Mesenchymal stem cell (in vitro differentiated cells and primary cell): ENCODE results near the gene USP35.

ENCODE experiments used
- DNase-seq: peaks from one replicate; pipeline ENCODE4 v3.0.0-alpha.2; 2013
- H2AFZ ChIP-seq: one replicate; pipeline ENCODE4 v1.6.1; 2013; ENCODE audit warnings: low read depth, mild to moderate bottlenecking, control low read depth, inconsistent platforms, low read length, moderate library complexity
- H2AK5ac ChIP-seq: 2 replicates; pipeline ENCODE4 v1.6.1; 2013; ENCODE audit warnings: low read length, moderate library complexity, mild to moderate bottlenecking, inconsistent platforms; ENCODE audit not compliant: severe bottlenecking
- H2BK120ac ChIP-seq: one replicate; pipeline ENCODE4 v1.6.1; 2013; ENCODE audit warnings: low read depth, mild to moderate bottlenecking, inconsistent platforms, low read length, moderate library complexity
- H2BK12ac ChIP-seq, 2 experiments: one replicate each; pipeline ENCODE4 v1.6.1; 2013; ENCODE audit warnings: inconsistent platforms in 2 of 2, low read length in 2 of 2, mild to moderate bottlenecking in 2 of 2, moderate library complexity in 2 of 2, control low read depth in 1 of 2
- H2BK15ac ChIP-seq: one replicate; pipeline ENCODE4 v1.6.1; 2013; ENCODE audit warnings: mild to moderate bottlenecking, low read depth, inconsistent platforms; ENCODE audit not compliant: poor library complexity, severe bottlenecking
- H2BK5ac ChIP-seq: 2 replicates; pipeline ENCODE4 v1.6.1; 2013; ENCODE audit warnings: low read depth, mild to moderate bottlenecking, low read length, control low read depth, inconsistent platforms; ENCODE audit not compliant: poor library complexity, severe bottlenecking
- H3K14ac ChIP-seq, 2 experiments: one replicate each; pipeline ENCODE4 v1.6.1; 2013; ENCODE audit warnings: inconsistent platforms in 2 of 2, low read length in 2 of 2, control low read depth in 1 of 2, mild to moderate bottlenecking in 1 of 2, moderate library complexity in 1 of 2
- H3K18ac ChIP-seq, 2 experiments: one replicate each; pipeline ENCODE4 v1.6.1; 2013; ENCODE audit warnings: inconsistent platforms in 2 of 2, low read length in 2 of 2, control low read depth in 1 of 2, low read depth in 1 of 2, mild to moderate bottlenecking in 1 of 2
- H3K23ac ChIP-seq, 2 experiments: one replicate each; pipeline ENCODE4 v1.6.1; 2013; ENCODE audit warnings: inconsistent platforms in 2 of 2, low read length in 2 of 2, mild to moderate bottlenecking in 2 of 2, moderate library complexity in 2 of 2, control low read depth in 1 of 2
- H3K27ac ChIP-seq: 2 replicates; pipeline ENCODE4 v1.5.1; 2013; ENCODE audit warnings: mild to moderate bottlenecking, moderate library complexity, low read length, control low read depth, inconsistent platforms; ENCODE audit not compliant: poor library complexity, severe bottlenecking
- H3K27me3 ChIP-seq, 2 experiments: 2 replicates each; pipeline versions ENCODE4 v1.6.1 to v1.7.0; 2013; ENCODE audit warnings: low read length in 2 of 2, mild to moderate bottlenecking in 2 of 2, moderate library complexity in 2 of 2, control low read depth in 1 of 2, inconsistent platforms in 1 of 2; ENCODE audit not compliant: control insufficient read depth in 1 of 2, insufficient read depth in 1 of 2
- H3K36me3 ChIP-seq, 2 experiments: 2 replicates each; pipeline versions ENCODE4 v1.6.1 to v1.7.0; 2013; ENCODE audit warnings: low read length in 2 of 2, control low read depth in 1 of 2, inconsistent platforms in 1 of 2, low read depth in 1 of 2, mild to moderate bottlenecking in 1 of 2; ENCODE audit not compliant: insufficient read depth in 2 of 2, control insufficient read depth in 1 of 2
- H3K4ac ChIP-seq, 2 experiments: one replicate each; pipeline ENCODE4 v1.6.1; 2013; ENCODE audit warnings: inconsistent platforms in 2 of 2, low read length in 2 of 2, mild to moderate bottlenecking in 2 of 2, moderate library complexity in 2 of 2, control low read depth in 1 of 2, low read depth in 1 of 2
- H3K4me1 ChIP-seq: 2 replicates; pipeline ENCODE4 v1.6.1; 2013; ENCODE audit warnings: low read depth, low read length, control low read depth; ENCODE audit not compliant: control insufficient read depth, insufficient read depth
- H3K4me2 ChIP-seq: 2 replicates; pipeline ENCODE4 v1.6.1; 2013; ENCODE audit warnings: low read length, mild to moderate bottlenecking, inconsistent platforms; ENCODE audit not compliant: poor library complexity, severe bottlenecking
- H3K4me3 ChIP-seq, 2 experiments: 2 replicates each; pipeline versions ENCODE4 v1.5.1 to v1.7.0; 2013; ENCODE audit warnings: low read length in 2 of 2, mild to moderate bottlenecking in 2 of 2, control low read depth in 1 of 2, low read depth in 1 of 2; ENCODE audit not compliant: insufficient read depth in 1 of 2
- H3K79me1 ChIP-seq: replicated peaks from 2 replicates; pipeline ENCODE4 v1.6.1; 2013; ENCODE audit warnings: mild to moderate bottlenecking, control low read depth, low read length, inconsistent platforms; ENCODE audit not compliant: poor library complexity, severe bottlenecking
- H3K9ac ChIP-seq: 2 replicates; pipeline ENCODE4 v1.7.0; 2013; ENCODE audit warnings: mild to moderate bottlenecking, low read length, moderate library complexity
- H3K9me3 ChIP-seq: 2 replicates; pipeline ENCODE4 v1.7.0; 2013; ENCODE audit warnings: mild to moderate bottlenecking, low read length; ENCODE audit not compliant: control insufficient read depth
- H4K8ac ChIP-seq: one replicate; pipeline ENCODE4 v1.6.1; 2013; ENCODE audit warnings: inconsistent platforms, mild to moderate bottlenecking, low read length, moderate library complexity
- H4K91ac ChIP-seq: one replicate; pipeline ENCODE4 v1.6.1; 2013; ENCODE audit warnings: mild to moderate bottlenecking, low read length, inconsistent platforms
- WGBS: methylation state at CpG from one replicate; pipeline ENCODE4 v1.1.7; 2013; ENCODE audit warnings: mixed read lengths; 5-methylcytosine and 5-hydroxymethylcytosine counted together

USP35 gene

GRCh38 chr11:78187366-78188285, 1.1 kb upstream of the USP35 start:
- Histone ChIP-seq H3K4me2 (peak overlapping the region; percentile 79), H3K9ac (peak overlapping the region; percentile 91), H3K4ac (peak overlapping the region in 1 of 2 experiments; percentile 38), H3K79me1 (peaks cover 32% of the 10 kb centered on the region), H3K27ac (no peak overlapping the region), H2BK120ac (peak overlapping the region; percentile 52), H2AFZ (no peak overlapping the region), H3K27me3 (no peaks in the 10 kb centered on the region), H3K36me3 (peaks cover 8 to 16% of the 10 kb centered on the region in 2 experiments), H3K9me3 (no peaks in the 10 kb centered on the region), H3K18ac (peak overlapping the region; percentile 34 to 40), H4K91ac (no peak overlapping the region), H3K23ac (peak overlapping the region in 1 of 2 experiments; percentile 34), H2BK5ac (no peak overlapping the region), H2BK12ac (peak overlapping the region; percentile 24 to 54), H2BK15ac (no peak overlapping the region), H2AK5ac (peak overlapping the region; percentile 18), H3K14ac (peak overlapping the region in 1 of 2 experiments; percentile 36), H3K4me1 (peaks cover 28% of the 10 kb centered on the region), H4K8ac (no peak overlapping the region), H3K4me3 (peak overlapping the region; percentile 84 to 95)
- DNase-seq: no peak
- WGBS: 28% methylated on average over 28 of the region's 31 CpGs

GRCh38 chr11:78189174-78189724, 530 bp downstream of the USP35 start:
- 14% methylated on average over 15 of the region's 18 CpGs for WGBS
- Histone ChIP-seq H3K4me3 (peak overlapping the region; percentile 92 to 95), H3K9me3 (no peaks in the 10 kb centered on the region), H3K9ac (peak overlapping the region; percentile 89), H2BK12ac (no peak overlapping the region), H3K14ac (peak overlapping the region in 1 of 2 experiments; percentile 78), H3K27ac (no peak overlapping the region), H2AFZ (peak overlapping the region; percentile 90), H2AK5ac (no peak overlapping the region), H3K23ac (no peak overlapping the region), H3K4ac (peak overlapping the region; percentile 35 to 92), H3K36me3 (peaks cover 8 to 17% of the 10 kb centered on the region in 2 experiments), H2BK120ac (no peak overlapping the region), H4K8ac (no peak overlapping the region), H4K91ac (peak overlapping the region; percentile 16), H2BK5ac (no peak overlapping the region), H3K4me2 (peak overlapping the region; percentile 64), H3K79me1 (peaks cover 35% of the 10 kb centered on the region), H3K27me3 (no peaks in the 10 kb centered on the region), H3K18ac (peak overlapping the region; percentile 56 to 90), H2BK15ac (no peak overlapping the region), H3K4me1 (peaks cover 32% of the 10 kb centered on the region)
- no peak for DNase-seq

- 75% methylated on average over 3 of the region's 3 CpGs for WGBS
- H4K91ac ChIP-seq: no peak overlapping the region
- H3K27ac ChIP-seq: no peak overlapping the region
- no peak overlapping the region for H4K8ac ChIP-seq
- H2AFZ ChIP-seq: no peak overlapping the region
- H3K18ac ChIP-seq: no peak overlapping the region
- peak overlapping the region; percentile 64 for H3K4me2 ChIP-seq
- H3K27me3 ChIP-seq: no peaks in the 10 kb centered on the region
- no peak overlapping the region for H3K14ac ChIP-seq
- peak overlapping the region in 1 of 2 experiments; percentile 16 for H2BK12ac ChIP-seq
- H3K79me1 ChIP-seq: peaks cover 37% of the 10 kb centered on the region
- peak overlapping the region in 1 of 2 experiments; percentile 95 for H3K4me3 ChIP-seq
- H3K36me3 ChIP-seq: peaks cover 11 to 18% of the 10 kb centered on the region in 2 experiments
- H2BK15ac ChIP-seq: no peak overlapping the region
- DNase-seq: no peak
- no peak overlapping the region for H3K4ac ChIP-seq
- peak overlapping the region; percentile 89 for H3K9ac ChIP-seq
- H3K4me1 ChIP-seq: peaks cover 36% of the 10 kb centered on the region
- no peak overlapping the region for H2BK120ac ChIP-seq
- H3K23ac ChIP-seq: no peak overlapping the region
- H2AK5ac ChIP-seq: no peak overlapping the region
- no peak overlapping the region for H2BK5ac ChIP-seq
- no peaks in the 10 kb centered on the region for H3K9me3 ChIP-seq
These were observed 1.1 kb downstream of the USP35 start for GRCh38 chr11:78189851-78190250.

- Histone ChIP-seq H3K18ac (no peak overlapping the region), H3K36me3 (peaks cover 14 to 17% of the 10 kb centered on the region in 2 experiments), H4K91ac (no peak overlapping the region), H3K9ac (peak overlapping the region; percentile 89), H2BK5ac (no peak overlapping the region), H2BK120ac (no peak overlapping the region), H3K27me3 (no peaks in the 10 kb centered on the region), H3K4ac (no peak overlapping the region), H3K23ac (no peak overlapping the region), H2BK12ac (no peak overlapping the region), H4K8ac (no peak overlapping the region), H3K79me1 (peaks cover 41% of the 10 kb centered on the region), H3K14ac (no peak overlapping the region), H3K4me1 (peaks cover 37% of the 10 kb centered on the region), H3K9me3 (no peaks in the 10 kb centered on the region), H3K4me3 (peak overlapping the region in 1 of 2 experiments; percentile 95), H3K4me2 (no peak overlapping the region), H2AK5ac (no peak overlapping the region), H2AFZ (no peak overlapping the region), H2BK15ac (no peak overlapping the region), H3K27ac (no peak overlapping the region)
- WGBS: 91% methylated on average over 3 of the region's 3 CpGs
- peak; percentile 26 for DNase-seq
These were observed 1.7 kb downstream of the USP35 start for GRCh38 chr11:78190374-78190773.
